Retinal pigment epithelial cell (primary cell): ENCODE measurements around the gene GPR18.

Experiments
- DNase-seq: peaks from one replicate; pipeline ENCODE4 v3.0.0-alpha.2; 2010; ENCODE audit warnings: low read depth
- H3K4me3 ChIP-seq: 2 replicates; pipeline ENCODE4 v1.5.1; 2011; ENCODE audit warnings: mild to moderate bottlenecking, low read length, control low read depth, moderate library complexity
- CTCF ChIP-seq: conservative IDR thresholded peaks from 2 replicates; pipeline ENCODE4 v1.5.1; 2011; ENCODE audit warnings: low read depth, low read length, control low read depth, inconsistent platforms

The GPR18 gene

GRCh38 chr13:99224021-99224420 lies 34.2 kb downstream of the GPR18 start:
- no peak overlapping the region for H3K4me3 ChIP-seq
- TF ChIP-seq CTCF: no peak

GRCh38 chr13:99223587-99223986 lies 34.6 kb downstream of the GPR18 start:
- no peak for TF ChIP-seq CTCF
- no peak for DNase-seq
- H3K4me3 ChIP-seq: no peak overlapping the region

More at GRCh38 chr13:99224021-99224420, 34.2 kb downstream of the GPR18 start:
- DNase-seq: no peak

- H3K4me3 ChIP-seq: no peak overlapping the region
- no peak for DNase-seq
- TF ChIP-seq CTCF: no peak
Observed at GRCh38 chr13:99221567-99222239, 36.5 kb downstream of the GPR18 start.

GRCh38 chr13:99220199-99220935 lies 37.8 kb downstream of the GPR18 start:
- DNase-seq: no peak
- no peak overlapping the region for H3K4me3 ChIP-seq
- no peak for TF ChIP-seq CTCF

GRCh38 chr13:99218969-99219368 lies 39.2 kb downstream of the GPR18 start:
- no peak for DNase-seq
- H3K4me3 ChIP-seq: no peak overlapping the region
- no peak for TF ChIP-seq CTCF

GRCh38 chr13:99218545-99218944 lies 39.6 kb downstream of the GPR18 start:
- no peak overlapping the region for H3K4me3 ChIP-seq
- no peak for TF ChIP-seq CTCF
- no peak for DNase-seq

GRCh38 chr13:99218126-99218525 lies 40.1 kb downstream of the GPR18 start:
- no peak overlapping the region for H3K4me3 ChIP-seq
- no peak for DNase-seq
- TF ChIP-seq CTCF: no peak
